GM23338 (cell line): ENCODE results near the gene SGK1.

Source experiments
- CREB1 ChIP-seq: fragments of 250-450 bp; sonication (Bioruptor Pico); IDR thresholded peaks from 2 replicates; pipeline ENCODE4 v1.5.0; 2020; ENCODE audit warnings: low read depth, mild to moderate bottlenecking, moderate library complexity
- EZH2 ChIP-seq: fragments of 200-600 bp; sonication (generic); IDR thresholded peaks from one replicate; pipeline ENCODE4 v1.8.0; 2017; ENCODE audit warnings: antibody characterized with exemption, mild to moderate bottlenecking, low read depth; ENCODE audit not compliant: unreplicated experiment
- EZH2phosphoT487 ChIP-seq: fragments of 200-600 bp; sonication (generic); IDR thresholded peaks from one replicate; pipeline ENCODE4 v1.8.1; 2018; ENCODE audit warnings: antibody characterized with exemption; ENCODE audit not compliant: unreplicated experiment
- JUNB ChIP-seq: IDR thresholded peaks from one replicate; pipeline ENCODE4 v1.6.1; 2016; ENCODE audit warnings: antibody characterized with exemption; ENCODE audit not compliant: unreplicated experiment
- NANOG ChIP-seq: IDR thresholded peaks from 2 replicates; pipeline ENCODE4 v1.6.1; 2016; ENCODE audit warnings: antibody characterized with exemption, borderline replicate concordance
- POLR2AphosphoS5 ChIP-seq: IDR thresholded peaks from 2 replicates; pipeline ENCODE4 v1.6.1; 2016; ENCODE audit warnings: antibody characterized with exemption, low read depth
- STAT1 ChIP-seq: IDR thresholded peaks from one replicate; pipeline ENCODE4 v1.6.1; 2016; ENCODE audit warnings: antibody characterized with exemption; ENCODE audit not compliant: unreplicated experiment
- ZNF114 ChIP-seq: fragments of 250-450 bp; sonication (Bioruptor Pico); IDR thresholded peaks from 2 replicates; pipeline ENCODE4 v1.5.0; 2020; ENCODE audit warnings: mild to moderate bottlenecking, moderate library complexity
- TF ChIP-seq, protein P1 (sequence below), 2 experiments: fragments of 200-600 bp in 1 of 2; sonication (generic) in 1 of 2; conservative IDR thresholded peaks; 2 replicates each; pipeline versions ENCODE4 v1.5.1 to v1.6.1; 2016 to 2017; ENCODE audit warnings: antibody characterized with exemption in 2 of 2, low read depth in 2 of 2, mild to moderate bottlenecking in 2 of 2, moderate library complexity in 1 of 2
- TF ChIP-seq, protein P2 (sequence below): IDR thresholded peaks from 2 replicates; pipeline ENCODE4 v1.6.1; 2016; ENCODE audit warnings: antibody characterized with exemption
- TF ChIP-seq, protein P3 (sequence below): IDR thresholded peaks from one replicate; pipeline ENCODE4 v1.6.1; 2018; ENCODE audit warnings: antibody characterized with exemption; ENCODE audit not compliant: unreplicated experiment
- TF ChIP-seq, protein P4 (sequence below): fragments of 250-450 bp; sonication (Bioruptor Pico); IDR thresholded peaks from 2 replicates; pipeline ENCODE4 v1.5.0; 2020; ENCODE audit warnings: mild to moderate bottlenecking, moderate library complexity

DNA sequence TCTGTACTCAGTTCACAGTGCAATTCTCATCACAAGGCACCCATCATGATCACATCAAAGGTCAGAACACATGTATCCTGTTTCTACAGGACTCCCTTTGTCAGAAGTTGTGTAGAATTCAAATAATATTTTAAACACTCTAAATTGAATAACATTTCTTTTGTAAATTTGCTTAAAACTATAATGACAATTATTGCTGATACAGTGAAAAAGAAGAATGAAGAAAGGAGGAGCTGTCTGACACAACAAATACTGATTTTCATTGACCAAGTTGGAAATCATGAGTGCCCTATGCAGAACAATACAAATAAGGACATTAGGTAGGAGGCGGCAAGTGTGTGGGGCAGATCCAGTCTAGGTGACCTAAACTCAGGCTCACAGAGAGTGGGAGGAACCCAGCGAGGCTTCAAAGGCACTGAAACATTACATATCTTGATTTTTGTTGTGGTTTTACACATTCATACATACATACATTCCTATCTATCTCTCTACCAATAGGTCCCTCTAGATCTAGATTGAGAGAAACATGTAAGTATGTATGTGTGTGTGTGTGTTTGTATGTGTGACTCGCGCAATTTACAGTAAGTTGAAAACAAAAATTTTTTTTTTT lies 186.3 kb downstream of the SGK1 start:
- TF ChIP-seq, protein P1, sequence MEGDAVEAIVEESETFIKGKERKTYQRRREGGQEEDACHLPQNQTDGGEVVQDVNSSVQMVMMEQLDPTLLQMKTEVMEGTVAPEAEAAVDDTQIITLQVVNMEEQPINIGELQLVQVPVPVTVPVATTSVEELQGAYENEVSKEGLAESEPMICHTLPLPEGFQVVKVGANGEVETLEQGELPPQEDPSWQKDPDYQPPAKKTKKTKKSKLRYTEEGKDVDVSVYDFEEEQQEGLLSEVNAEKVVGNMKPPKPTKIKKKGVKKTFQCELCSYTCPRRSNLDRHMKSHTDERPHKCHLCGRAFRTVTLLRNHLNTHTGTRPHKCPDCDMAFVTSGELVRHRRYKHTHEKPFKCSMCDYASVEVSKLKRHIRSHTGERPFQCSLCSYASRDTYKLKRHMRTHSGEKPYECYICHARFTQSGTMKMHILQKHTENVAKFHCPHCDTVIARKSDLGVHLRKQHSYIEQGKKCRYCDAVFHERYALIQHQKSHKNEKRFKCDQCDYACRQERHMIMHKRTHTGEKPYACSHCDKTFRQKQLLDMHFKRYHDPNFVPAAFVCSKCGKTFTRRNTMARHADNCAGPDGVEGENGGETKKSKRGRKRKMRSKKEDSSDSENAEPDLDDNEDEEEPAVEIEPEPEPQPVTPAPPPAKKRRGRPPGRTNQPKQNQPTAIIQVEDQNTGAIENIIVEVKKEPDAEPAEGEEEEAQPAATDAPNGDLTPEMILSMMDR (conservative IDR thresholded peaks at IDR 0.05; ENCODE audit: low read depth in 2 of 2) = no peak
- TF ChIP-seq, protein P2, sequence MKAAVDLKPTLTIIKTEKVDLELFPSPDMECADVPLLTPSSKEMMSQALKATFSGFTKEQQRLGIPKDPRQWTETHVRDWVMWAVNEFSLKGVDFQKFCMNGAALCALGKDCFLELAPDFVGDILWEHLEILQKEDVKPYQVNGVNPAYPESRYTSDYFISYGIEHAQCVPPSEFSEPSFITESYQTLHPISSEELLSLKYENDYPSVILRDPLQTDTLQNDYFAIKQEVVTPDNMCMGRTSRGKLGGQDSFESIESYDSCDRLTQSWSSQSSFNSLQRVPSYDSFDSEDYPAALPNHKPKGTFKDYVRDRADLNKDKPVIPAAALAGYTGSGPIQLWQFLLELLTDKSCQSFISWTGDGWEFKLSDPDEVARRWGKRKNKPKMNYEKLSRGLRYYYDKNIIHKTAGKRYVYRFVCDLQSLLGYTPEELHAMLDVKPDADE = no peak
- TF ChIP-seq EZH2 (no peak), POLR2AphosphoS5 (no peak), STAT1 (no peak), EZH2phosphoT487 (no peak), CREB1 (CRISPR knock-in tag) (no peak), ZNF114 (CRISPR knock-in tag) (no peak), JUNB (no peak), NANOG (no peak)
- TF ChIP-seq, protein P3, sequence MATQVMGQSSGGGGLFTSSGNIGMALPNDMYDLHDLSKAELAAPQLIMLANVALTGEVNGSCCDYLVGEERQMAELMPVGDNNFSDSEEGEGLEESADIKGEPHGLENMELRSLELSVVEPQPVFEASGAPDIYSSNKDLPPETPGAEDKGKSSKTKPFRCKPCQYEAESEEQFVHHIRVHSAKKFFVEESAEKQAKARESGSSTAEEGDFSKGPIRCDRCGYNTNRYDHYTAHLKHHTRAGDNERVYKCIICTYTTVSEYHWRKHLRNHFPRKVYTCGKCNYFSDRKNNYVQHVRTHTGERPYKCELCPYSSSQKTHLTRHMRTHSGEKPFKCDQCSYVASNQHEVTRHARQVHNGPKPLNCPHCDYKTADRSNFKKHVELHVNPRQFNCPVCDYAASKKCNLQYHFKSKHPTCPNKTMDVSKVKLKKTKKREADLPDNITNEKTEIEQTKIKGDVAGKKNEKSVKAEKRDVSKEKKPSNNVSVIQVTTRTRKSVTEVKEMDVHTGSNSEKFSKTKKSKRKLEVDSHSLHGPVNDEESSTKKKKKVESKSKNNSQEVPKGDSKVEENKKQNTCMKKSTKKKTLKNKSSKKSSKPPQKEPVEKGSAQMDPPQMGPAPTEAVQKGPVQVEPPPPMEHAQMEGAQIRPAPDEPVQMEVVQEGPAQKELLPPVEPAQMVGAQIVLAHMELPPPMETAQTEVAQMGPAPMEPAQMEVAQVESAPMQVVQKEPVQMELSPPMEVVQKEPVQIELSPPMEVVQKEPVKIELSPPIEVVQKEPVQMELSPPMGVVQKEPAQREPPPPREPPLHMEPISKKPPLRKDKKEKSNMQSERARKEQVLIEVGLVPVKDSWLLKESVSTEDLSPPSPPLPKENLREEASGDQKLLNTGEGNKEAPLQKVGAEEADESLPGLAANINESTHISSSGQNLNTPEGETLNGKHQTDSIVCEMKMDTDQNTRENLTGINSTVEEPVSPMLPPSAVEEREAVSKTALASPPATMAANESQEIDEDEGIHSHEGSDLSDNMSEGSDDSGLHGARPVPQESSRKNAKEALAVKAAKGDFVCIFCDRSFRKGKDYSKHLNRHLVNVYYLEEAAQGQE = no peak
- TF ChIP-seq, protein P4, sequence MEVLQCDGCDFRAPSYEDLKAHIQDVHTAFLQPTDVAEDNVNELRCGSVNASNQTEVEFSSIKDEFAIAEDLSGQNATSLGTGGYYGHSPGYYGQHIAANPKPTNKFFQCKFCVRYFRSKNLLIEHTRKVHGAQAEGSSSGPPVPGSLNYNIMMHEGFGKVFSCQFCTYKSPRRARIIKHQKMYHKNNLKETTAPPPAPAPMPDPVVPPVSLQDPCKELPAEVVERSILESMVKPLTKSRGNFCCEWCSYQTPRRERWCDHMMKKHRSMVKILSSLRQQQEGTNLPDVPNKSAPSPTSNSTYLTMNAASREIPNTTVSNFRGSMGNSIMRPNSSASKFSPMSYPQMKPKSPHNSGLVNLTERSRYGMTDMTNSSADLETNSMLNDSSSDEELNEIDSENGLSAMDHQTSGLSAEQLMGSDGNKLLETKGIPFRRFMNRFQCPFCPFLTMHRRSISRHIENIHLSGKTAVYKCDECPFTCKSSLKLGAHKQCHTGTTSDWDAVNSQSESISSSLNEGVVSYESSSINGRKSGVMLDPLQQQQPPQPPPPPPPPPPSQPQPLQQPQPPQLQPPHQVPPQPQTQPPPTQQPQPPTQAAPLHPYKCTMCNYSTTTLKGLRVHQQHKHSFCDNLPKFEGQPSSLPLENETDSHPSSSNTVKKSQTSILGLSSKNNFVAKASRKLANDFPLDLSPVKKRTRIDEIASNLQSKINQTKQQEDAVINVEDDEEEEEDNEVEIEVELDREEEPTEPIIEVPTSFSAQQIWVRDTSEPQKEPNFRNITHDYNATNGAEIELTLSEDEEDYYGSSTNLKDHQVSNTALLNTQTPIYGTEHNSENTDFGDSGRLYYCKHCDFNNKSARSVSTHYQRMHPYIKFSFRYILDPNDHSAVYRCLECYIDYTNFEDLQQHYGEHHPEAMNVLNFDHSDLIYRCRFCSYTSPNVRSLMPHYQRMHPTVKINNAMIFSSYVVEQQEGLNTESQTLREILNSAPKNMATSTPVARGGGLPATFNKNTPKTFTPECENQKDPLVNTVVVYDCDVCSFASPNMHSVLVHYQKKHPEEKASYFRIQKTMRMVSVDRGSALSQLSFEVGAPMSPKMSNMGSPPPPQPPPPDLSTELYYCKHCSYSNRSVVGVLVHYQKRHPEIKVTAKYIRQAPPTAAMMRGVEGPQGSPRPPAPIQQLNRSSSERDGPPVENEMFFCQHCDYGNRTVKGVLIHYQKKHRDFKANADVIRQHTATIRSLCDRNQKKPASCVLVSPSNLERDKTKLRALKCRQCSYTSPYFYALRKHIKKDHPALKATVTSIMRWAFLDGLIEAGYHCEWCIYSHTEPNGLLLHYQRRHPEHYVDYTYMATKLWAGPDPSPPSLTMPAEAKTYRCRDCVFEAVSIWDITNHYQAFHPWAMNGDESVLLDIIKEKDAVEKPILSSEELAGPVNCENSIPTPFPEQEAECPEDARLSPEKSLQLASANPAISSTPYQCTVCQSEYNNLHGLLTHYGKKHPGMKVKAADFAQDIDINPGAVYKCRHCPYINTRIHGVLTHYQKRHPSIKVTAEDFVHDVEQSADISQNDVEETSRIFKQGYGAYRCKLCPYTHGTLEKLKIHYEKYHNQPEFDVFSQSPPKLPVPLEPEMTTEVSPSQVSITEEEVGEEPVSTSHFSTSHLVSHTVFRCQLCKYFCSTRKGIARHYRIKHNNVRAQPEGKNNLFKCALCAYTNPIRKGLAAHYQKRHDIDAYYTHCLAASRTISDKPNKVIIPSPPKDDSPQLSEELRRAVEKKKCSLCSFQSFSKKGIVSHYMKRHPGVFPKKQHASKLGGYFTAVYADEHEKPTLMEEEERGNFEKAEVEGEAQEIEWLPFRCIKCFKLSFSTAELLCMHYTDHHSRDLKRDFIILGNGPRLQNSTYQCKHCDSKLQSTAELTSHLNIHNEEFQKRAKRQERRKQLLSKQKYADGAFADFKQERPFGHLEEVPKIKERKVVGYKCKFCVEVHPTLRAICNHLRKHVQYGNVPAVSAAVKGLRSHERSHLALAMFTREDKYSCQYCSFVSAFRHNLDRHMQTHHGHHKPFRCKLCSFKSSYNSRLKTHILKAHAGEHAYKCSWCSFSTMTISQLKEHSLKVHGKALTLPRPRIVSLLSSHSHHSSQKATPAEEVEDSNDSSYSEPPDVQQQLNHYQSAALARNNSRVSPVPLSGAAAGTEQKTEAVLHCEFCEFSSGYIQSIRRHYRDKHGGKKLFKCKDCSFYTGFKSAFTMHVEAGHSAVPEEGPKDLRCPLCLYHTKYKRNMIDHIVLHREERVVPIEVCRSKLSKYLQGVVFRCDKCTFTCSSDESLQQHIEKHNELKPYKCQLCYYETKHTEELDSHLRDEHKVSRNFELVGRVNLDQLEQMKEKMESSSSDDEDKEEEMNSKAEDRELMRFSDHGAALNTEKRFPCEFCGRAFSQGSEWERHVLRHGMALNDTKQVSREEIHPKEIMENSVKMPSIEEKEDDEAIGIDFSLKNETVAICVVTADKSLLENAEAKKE (CRISPR knock-in tag) = no peak
